ENCODE measurements around the gene TNRC18. TPM values are rescaled to one million over a fixed set of nuclear protein-coding genes. Genes with fewer than 3 reads are reported as not detected.
A peak's percentile ranks its signal among the peaks of the same experiment; 100 is the strongest.

TNRC18 gene
- total and polyA plus RNA-seq, 9 of the 15 experiments (the other 6 are each of a cell fraction or from before 2014, with no cell fraction given): 0.03 to 43.2 (median 18.0) TPM

DNA sequence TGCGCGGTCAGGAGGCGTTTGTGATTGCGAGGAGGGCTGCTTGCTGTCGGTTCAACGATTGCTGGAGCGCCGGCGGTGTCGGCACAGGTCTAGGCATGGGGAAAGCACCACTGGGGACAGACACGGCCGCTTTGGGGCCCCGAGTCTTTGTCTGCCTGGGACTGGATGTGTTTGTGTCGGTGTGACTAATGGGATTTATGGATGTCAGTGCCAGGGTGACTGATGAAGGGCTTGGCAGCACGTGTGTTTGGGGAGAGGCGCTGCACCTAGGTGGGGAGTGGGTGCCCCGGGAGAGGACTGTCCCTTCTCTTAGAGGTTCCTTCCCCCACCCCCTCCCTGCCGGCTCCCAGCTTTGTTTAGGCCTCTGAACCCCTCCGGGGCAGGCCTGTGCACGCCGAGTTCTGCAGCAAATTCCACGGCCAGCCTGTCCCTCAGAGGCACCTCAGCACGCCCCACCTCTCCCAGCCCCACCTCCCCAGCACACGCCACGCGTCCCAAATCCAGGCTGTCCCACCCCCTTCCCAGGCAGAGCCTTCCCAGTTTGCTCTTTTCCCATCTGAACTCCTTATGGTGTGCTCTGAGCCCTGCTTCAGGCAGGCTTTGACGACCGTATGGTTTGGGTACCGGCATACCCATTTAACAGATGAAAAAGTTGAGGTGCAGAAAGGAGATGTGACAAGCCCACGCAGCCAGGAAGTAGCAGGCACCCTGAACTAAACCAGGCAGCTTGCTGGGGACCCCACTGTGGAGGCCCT is 6.4 kb upstream of the TNRC18 start (continued):
- no peak for TF ChIP-seq ZNF584 (CRISPR knock-in tag; IDR thresholded peaks at IDR 0.05; ENCODE audit: low read depth)
- TF ChIP-seq NBN (IDR thresholded peaks at IDR 0.05; ENCODE audit: low read depth): peak; percentile 31; the same call in 1 of the 2 replicates
- TF ChIP-seq, protein P1, sequence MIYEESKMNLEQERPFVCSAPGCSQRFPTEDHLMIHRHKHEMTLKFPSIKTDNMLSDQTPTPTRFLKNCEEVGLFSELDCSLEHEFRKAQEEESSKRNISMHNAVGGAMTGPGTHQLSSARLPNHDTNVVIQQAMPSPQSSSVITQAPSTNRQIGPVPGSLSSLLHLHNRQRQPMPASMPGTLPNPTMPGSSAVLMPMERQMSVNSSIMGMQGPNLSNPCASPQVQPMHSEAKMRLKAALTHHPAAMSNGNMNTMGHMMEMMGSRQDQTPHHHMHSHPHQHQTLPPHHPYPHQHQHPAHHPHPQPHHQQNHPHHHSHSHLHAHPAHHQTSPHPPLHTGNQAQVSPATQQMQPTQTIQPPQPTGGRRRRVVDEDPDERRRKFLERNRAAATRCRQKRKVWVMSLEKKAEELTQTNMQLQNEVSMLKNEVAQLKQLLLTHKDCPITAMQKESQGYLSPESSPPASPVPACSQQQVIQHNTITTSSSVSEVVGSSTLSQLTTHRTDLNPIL (CRISPR knock-in tag; IDR thresholded peaks at IDR 0.05): no peak
- TF ChIP-seq, protein P2, sequence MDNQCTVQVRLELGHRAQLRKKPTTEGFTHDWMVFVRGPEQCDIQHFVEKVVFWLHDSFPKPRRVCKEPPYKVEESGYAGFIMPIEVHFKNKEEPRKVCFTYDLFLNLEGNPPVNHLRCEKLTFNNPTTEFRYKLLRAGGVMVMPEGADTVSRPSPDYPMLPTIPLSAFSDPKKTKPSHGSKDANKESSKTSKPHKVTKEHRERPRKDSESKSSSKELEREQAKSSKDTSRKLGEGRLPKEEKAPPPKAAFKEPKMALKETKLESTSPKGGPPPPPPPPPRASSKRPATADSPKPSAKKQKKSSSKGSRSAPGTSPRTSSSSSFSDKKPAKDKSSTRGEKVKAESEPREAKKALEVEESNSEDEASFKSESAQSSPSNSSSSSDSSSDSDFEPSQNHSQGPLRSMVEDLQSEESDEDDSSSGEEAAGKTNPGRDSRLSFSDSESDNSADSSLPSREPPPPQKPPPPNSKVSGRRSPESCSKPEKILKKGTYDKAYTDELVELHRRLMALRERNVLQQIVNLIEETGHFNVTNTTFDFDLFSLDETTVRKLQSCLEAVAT (IDR thresholded peaks at IDR 0.05): peak in 1 of 2 experiments; percentile 7; a peak in 1 of 4 replicates
- TF ChIP-seq, protein P3, sequence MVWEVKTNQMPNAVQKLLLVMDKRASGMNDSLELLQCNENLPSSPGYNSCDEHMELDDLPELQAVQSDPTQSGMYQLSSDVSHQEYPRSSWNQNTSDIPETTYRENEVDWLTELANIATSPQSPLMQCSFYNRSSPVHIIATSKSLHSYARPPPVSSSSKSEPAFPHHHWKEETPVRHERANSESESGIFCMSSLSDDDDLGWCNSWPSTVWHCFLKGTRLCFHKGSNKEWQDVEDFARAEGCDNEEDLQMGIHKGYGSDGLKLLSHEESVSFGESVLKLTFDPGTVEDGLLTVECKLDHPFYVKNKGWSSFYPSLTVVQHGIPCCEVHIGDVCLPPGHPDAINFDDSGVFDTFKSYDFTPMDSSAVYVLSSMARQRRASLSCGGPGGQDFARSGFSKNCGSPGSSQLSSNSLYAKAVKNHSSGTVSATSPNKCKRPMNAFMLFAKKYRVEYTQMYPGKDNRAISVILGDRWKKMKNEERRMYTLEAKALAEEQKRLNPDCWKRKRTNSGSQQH (CRISPR knock-in tag; IDR thresholded peaks at IDR 0.05): no peak
- TF ChIP-seq ZC3H4 (CRISPR knock-in tag; IDR thresholded peaks at IDR 0.05; ENCODE audit: borderline replicate concordance): no peak
- TF ChIP-seq RBM22 (IDR thresholded peaks at IDR 0.05; ENCODE audit: low read depth, low read length, poor library complexity, severe bottlenecking): peak; percentile 30
- TF ChIP-seq, protein P4, sequence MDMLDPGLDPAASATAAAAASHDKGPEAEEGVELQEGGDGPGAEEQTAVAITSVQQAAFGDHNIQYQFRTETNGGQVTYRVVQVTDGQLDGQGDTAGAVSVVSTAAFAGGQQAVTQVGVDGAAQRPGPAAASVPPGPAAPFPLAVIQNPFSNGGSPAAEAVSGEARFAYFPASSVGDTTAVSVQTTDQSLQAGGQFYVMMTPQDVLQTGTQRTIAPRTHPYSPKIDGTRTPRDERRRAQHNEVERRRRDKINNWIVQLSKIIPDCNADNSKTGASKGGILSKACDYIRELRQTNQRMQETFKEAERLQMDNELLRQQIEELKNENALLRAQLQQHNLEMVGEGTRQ (CRISPR knock-in tag; IDR thresholded peaks at IDR 0.05): no peak
- TF ChIP-seq RBM25 (IDR thresholded peaks at IDR 0.05; ENCODE audit: low read depth, low read length, severe bottlenecking): peak; percentile 93
- TF ChIP-seq, protein P5, sequence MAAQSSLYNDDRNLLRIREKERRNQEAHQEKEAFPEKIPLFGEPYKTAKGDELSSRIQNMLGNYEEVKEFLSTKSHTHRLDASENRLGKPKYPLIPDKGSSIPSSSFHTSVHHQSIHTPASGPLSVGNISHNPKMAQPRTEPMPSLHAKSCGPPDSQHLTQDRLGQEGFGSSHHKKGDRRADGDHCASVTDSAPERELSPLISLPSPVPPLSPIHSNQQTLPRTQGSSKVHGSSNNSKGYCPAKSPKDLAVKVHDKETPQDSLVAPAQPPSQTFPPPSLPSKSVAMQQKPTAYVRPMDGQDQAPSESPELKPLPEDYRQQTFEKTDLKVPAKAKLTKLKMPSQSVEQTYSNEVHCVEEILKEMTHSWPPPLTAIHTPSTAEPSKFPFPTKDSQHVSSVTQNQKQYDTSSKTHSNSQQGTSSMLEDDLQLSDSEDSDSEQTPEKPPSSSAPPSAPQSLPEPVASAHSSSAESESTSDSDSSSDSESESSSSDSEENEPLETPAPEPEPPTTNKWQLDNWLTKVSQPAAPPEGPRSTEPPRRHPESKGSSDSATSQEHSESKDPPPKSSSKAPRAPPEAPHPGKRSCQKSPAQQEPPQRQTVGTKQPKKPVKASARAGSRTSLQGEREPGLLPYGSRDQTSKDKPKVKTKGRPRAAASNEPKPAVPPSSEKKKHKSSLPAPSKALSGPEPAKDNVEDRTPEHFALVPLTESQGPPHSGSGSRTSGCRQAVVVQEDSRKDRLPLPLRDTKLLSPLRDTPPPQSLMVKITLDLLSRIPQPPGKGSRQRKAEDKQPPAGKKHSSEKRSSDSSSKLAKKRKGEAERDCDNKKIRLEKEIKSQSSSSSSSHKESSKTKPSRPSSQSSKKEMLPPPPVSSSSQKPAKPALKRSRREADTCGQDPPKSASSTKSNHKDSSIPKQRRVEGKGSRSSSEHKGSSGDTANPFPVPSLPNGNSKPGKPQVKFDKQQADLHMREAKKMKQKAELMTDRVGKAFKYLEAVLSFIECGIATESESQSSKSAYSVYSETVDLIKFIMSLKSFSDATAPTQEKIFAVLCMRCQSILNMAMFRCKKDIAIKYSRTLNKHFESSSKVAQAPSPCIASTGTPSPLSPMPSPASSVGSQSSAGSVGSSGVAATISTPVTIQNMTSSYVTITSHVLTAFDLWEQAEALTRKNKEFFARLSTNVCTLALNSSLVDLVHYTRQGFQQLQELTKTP (IDR thresholded peaks at IDR 0.05; ENCODE audit: low read depth in 1 of 2, partially characterized antibody in 2 of 2): peak in 1 of 2 experiments; percentile 14
- TF ChIP-seq ZNF586 (CRISPR knock-in tag; conservative IDR thresholded peaks at IDR 0.05): no peak
- TF ChIP-seq GTF2E2 (tag; IDR thresholded peaks at IDR 0.05): no peak
- 0 out of 2 replicates have a peak, but pooled peaks have one; percentile 12 for TF ChIP-seq SUPT5H (IDR thresholded peaks at IDR 0.05)
- TF ChIP-seq ZNF384 (IDR thresholded peaks at IDR 0.05; ENCODE audit: low read depth, low read length): no peak
- TF ChIP-seq, protein P6, sequence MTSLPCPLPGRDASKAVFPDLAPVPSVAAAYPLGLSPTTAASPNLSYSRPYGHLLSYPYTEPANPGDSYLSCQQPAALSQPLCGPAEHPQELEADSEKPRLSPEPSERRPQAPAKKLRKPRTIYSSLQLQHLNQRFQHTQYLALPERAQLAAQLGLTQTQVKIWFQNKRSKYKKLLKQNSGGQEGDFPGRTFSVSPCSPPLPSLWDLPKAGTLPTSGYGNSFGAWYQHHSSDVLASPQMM (CRISPR knock-in tag; IDR thresholded peaks at IDR 0.05): no peak
- TF ChIP-seq ZNF239 (CRISPR knock-in tag; IDR thresholded peaks at IDR 0.05): 0 out of 2 replicates have a peak, but pooled peaks have one; percentile 0
- TF ChIP-seq LARP7 (IDR thresholded peaks at IDR 0.05): no peak
- no peak for TF ChIP-seq ZNF583 (CRISPR knock-in tag; IDR thresholded peaks at IDR 0.05)
